Measurements from ENCODE around the gene SMIM21.

SMIM21 gene

DNA sequence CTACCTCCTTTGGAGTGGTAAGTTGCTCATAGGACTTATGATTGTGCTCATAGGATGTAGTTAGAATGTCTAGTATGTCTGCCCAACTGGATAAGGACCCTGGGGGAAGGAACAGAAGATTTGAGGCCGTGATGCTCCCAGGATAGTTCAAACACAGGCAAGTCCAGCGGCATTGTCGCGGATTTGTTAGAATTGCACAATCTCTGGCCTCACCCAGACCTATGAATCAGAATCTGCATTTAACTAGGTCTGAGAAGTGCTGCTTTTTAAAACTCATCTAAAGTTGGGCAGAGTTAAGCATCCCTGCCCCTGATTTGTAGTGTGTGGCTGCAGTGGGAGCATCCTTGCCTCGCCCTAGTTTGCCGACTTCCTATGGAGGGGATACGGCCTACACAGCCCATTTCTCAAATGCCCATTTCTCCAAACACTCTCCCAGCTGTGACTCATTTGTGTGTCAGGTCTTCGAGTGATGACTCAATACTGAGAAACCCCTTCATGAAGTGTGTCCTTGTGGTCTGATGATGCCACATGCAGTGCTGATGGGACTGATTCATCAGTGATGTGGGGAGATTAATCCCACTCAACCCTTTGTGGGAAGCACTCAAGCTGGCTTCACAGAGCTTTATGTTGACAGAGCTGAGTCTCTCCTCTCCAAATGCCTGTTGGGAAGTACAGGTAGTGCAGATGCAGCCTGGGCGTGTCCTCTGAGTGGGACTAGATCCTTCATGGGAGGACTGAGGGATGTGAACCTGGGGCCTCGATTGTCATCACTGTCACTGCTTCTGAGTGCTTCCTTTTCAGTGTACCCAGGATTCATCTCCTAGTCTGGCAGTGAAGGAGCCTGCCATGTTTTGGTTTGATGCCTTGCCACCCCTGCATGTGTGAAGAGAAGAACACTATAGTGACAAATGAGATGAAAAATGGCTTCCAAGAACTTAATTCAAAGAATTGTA, 18.7 kb downstream of the SMIM21 start:
- no peak overlapping the region for H3K4me3 ChIP-seq (ENCODE audit: low read depth, low read length)
- TF ChIP-seq CTCF (conservative IDR thresholded peaks at IDR 0.05; ENCODE audit: low read depth, low read length) = no peak
- DNase-seq (ENCODE audit: low read depth) = peak; percentile 91

DNA sequence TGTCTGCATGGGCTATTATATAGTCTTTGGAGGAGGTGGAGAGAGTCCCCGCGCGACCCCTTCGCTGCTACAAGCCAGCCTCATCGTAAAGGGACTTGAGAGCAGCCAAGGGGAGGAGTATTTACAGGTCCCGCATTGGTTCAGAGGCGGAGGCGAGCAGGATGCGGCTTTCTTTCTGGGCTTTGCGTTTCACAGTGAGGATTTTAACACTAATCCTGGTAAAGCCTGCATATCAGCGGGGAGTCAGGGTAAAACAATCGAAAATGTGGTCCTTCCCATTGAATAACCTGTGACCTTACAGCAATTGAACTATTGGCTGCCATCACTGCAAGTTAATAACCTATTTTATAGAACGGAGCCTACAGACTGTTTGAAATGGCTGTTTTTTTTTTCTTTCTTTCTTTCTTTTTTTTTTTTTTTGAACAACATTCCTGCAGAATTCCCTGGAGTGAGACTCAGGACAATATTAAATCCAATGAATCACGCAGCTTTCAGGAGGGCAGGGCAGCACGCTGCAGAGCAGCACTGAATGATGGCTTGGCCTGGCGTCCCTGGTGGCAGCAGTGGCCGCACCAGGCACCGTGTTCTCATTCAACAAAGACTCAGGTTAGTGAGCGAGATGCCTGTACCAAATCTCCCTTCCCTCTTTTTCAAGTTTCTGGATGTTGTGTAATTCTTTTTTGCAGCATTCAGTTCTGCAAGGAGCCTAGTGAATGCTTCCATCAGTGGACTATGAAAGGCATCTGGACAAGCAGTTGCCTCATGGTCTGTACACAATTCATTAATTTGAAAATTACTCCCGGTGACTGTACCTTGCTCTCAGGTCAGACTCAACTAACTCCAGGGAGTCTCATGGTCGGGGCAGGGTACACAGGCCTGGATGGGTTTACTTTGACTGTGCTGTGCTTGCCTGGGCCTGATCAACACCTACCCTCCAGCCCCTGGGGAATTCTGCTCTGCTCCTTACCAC, 19.8 kb downstream of the SMIM21 start:
- TF ChIP-seq CTCF (conservative IDR thresholded peaks at IDR 0.05; ENCODE audit: low read depth, low read length) = no peak
- peak; percentile 42 for DNase-seq (ENCODE audit: low read depth)
- H3K4me3 ChIP-seq (ENCODE audit: low read depth, low read length) = peak overlapping the region; percentile 4

- TF ChIP-seq CTCF (conservative IDR thresholded peaks at IDR 0.05; ENCODE audit: low read depth, low read length) = no peak
- no peak for DNase-seq (ENCODE audit: low read depth)
- H3K4me3 ChIP-seq (ENCODE audit: low read depth, low read length) = no peak overlapping the region
Observed at GRCh38 chr18:75406491-75407445, 20.7 kb downstream of the SMIM21 start.

- TF ChIP-seq CTCF (conservative IDR thresholded peaks at IDR 0.05; ENCODE audit: low read depth, low read length) = no peak
- no peak for DNase-seq (ENCODE audit: low read depth)
Observed at GRCh38 chr18:75405351-75405750, 22.2 kb downstream of the SMIM21 start.

DNA sequence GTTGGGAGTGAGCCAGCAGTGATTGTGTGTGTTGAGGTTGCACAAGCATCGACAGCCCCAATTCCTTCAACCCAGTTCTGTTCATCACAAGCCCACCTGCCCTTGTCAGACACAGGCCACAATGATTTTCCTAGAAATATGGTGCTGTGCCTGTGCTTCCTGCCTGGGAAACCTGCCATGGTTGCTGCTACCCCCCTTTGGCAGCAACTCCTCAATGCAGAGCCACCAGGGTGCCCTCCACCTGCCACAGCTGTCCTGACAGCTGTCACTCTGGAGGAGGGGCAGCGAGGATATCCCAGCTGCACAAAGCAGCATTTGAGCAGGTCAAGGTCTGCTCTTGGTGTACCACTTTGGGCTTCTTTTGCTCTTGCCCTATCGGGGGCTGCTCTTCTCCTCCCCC, 27.1 kb downstream of the SMIM21 start:
- no peak for DNase-seq (ENCODE audit: low read depth)
- H3K4me3 ChIP-seq (ENCODE audit: low read depth, low read length) = no peak overlapping the region
- no peak for TF ChIP-seq CTCF (conservative IDR thresholded peaks at IDR 0.05; ENCODE audit: low read depth, low read length)

More at GRCh38 chr18:75405351-75405750, 22.2 kb downstream of the SMIM21 start:
- H3K4me3 ChIP-seq (ENCODE audit: low read depth, low read length) = no peak overlapping the region

- no peak for TF ChIP-seq CTCF (conservative IDR thresholded peaks at IDR 0.05; ENCODE audit: low read depth, low read length)
- DNase-seq (ENCODE audit: low read depth) = no peak
- H3K4me3 ChIP-seq (ENCODE audit: low read depth, low read length) = no peak overlapping the region
Observed at GRCh38 chr18:75395137-75395536, 32.4 kb downstream of the SMIM21 start.

All from choroid plexus epithelial cell (primary cell).